Iris pigment epithelial cell (primary cell): ENCODE results near the gene UBL5.

Experiments
- DNase-seq: peaks from one replicate; pipeline ENCODE4 v3.0.0-alpha.2; 2011; ENCODE audit warnings: low read depth

UBL5 gene

GRCh38 chr19:9856609-9857008 lies 28.9 kb downstream of the UBL5 start:
- no peak for DNase-seq

- DNase-seq = no peak
These were observed 29.5 kb downstream of the UBL5 start for GRCh38 chr19:9857076-9857721.

DNA sequence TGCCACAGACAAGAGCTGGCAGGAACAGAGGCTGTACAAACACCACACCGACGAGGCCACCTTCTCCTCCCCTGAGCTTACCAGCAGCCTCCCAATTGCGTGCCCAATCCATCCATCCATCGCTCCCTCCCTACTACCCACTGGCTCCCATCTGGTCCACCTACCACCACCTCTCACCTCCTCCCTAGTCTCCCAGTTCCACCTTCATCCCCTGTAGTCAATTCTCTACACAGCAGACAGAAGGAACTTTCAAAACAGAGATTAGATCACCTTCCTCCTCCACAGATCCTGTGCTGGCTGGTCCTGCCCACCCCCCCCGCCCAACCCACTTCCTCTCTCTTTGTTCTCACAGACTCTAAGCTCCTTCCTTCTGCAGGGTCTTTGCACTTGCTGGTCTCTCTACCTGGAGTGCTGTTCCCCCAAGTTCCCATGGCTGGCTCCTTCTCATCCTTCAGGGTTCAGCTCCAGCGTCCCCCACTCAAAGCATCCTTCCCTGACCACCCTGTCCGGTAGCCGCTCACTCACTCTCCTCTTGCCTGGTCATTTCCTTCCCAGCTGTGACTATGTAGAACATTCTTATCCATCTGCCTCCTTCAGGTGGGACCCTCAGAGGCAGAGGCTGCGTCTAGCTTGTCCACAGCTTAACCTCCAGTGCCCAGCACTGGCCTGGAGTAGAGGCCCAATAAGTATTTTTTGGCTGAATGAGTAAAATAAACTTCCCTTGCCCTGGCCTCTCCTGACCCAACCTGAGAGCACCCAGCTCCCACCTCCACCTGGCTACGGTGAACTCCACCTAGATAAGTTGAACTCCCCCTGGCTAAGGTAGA lies 30.4 kb downstream of the UBL5 start:
- no peak for DNase-seq

DNA sequence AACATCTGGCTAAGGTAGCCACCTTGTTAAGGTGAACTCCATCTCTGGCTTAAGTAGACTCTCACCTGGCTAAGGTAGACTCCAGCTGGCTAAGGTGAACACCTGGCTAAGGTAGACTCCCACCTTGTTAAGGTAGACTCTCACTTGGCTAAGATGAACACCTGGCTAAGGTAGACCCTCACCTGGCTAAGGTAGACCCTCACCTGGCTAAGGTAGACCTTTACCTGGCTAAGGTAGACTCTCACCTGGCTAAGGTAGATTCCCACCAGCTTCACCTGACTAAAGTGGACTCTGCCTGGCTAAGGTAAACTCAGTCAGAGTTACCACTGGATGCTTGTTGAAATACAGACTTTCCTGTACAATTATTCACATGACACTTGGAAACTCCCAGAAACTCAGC lies 31.0 kb downstream of the UBL5 start:
- no peak for DNase-seq

GRCh38 chr19:9860407-9860806 lies 32.7 kb downstream of the UBL5 start:
- DNase-seq = no peak

- no peak for DNase-seq
These were observed 33.8 kb downstream of the UBL5 start for GRCh38 chr19:9861503-9861902.

- DNase-seq = no peak
These were observed 35.2 kb downstream of the UBL5 start for GRCh38 chr19:9862938-9863337.

DNA sequence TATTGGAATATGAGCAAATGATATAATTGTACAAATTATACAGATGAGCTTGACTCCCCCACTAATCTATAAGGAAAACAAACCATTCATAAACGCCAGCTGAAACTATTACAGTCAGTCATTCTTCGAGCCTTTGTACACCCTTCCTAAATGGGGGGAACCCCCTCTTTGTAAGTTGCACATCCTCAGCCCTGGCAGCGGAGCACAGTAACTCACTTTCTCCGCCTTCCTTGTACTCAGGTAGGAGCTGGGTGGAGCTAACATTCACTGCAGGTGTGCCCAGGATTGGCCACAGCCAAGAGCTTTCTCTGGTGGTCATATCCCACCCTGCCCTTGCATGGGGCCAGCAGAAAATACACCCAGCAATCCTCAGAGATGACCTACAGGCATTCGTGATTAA lies 36.0 kb downstream of the UBL5 start:
- no peak for DNase-seq

GRCh38 chr19:9865732-9866501 lies 38.2 kb downstream of the UBL5 start:
- no peak for DNase-seq

GRCh38 chr19:9868983-9869617 lies 41.4 kb downstream of the UBL5 start:
- no peak for DNase-seq

GRCh38 chr19:9871626-9872338 lies 44.1 kb downstream of the UBL5 start:
- DNase-seq = no peak

DNA sequence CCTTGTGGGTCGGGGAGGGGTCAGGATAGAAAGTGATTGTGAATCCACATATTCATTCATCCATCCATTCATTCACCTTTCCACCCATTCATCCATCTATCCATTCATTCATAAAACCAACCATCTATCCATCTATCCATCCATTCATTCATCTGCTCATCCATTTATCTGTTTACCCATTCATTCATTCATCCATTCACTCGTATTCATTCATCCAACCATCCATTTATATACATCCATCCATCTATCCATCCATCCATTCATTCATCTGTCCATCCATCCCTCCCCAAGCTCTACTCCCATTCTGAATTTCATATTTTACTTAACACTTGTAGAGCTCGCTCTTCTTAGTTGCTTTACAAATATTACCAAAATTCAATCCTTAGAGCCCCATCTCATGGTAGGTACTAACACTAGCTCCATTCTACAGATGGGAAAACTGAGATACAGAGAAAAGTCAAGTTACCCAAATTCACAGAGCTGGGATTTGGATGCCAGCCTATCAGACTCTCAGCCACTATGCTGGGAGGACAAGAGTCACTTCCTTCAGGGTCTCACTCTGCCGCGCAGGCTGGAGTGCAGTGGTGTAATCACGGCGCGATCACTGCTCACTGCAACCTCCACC lies 45.0 kb downstream of the UBL5 start:
- DNase-seq = no peak

DNA sequence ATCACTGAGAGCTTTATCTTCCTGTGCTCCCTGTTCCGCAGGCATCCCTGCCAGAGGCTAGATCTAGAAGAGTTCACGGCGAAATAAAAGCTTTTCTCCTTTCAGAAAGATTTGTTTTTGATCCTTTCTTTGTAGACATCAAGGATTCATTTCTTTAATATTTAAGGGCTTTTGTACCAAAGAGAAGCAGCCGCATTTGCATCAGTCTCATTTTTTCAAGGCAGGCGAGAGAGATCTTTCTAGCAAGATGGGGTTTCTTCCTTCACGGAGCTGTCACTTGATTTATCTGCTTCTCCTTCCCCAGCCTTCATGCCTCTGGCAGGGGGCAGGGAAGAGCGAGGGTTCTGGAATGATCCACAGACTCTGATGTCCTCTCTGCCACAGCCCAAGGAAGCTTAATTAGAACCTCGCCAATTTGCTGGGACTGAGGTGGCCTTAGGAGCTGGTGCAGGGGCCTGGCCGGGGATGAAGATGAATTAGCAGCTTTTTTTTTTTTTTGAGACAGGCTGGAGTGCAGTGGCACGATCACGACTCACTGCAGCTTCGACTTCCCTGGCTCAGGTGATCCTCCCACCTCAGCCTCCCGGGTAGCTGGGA lies 47.4 kb downstream of the UBL5 start:
- no peak for DNase-seq

- no peak for DNase-seq
These were observed 48.1 kb downstream of the UBL5 start for GRCh38 chr19:9875796-9876195.

- DNase-seq = peak; percentile 63
These were observed 50.2 kb downstream of the UBL5 start for GRCh38 chr19:9877780-9878510.

DNA sequence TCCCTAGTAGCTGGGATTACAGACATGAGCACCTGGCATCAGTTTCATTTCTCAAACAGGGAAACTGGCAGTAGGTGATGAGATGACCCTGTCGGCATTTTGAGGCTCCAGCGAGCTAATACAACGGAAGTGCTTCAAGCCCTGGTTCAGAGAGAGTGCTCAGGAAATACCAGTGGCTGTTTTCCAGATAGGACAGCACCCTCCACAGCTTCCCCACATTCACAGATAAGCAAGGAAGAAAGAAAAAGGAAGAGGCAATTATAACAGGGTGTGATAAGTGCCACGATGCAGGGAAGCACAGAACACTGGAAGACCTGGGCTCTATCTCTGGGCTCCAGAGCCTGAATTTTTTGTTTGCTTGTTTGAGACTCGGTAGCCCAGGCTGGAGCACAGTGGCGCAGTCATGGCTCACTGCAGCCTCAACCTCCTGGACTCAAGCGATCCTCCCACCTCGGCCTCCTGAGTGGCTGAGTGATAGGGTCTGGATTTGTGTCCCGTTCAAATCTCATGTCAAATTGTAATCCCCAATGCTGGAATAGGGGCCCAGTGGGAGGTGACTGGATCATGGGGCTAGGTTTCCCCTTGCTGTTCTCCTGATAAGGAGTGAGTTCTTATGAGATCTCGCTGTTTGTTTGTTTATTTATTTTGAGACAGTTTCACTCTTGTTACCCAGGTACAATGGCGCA lies 50.9 kb downstream of the UBL5 start:
- peak; percentile 44 for DNase-seq
